PC-9 (cell line): ENCODE results near the gene LPAR2. TPM values are rescaled to one million over a fixed set of nuclear protein-coding genes. Genes with fewer than 3 reads are reported as not detected.

ENCODE experiments used
- BruUV-seq: library from RNA; stranded (reverse); fragments of 400-500 nt; replicated peaks from 2 replicates; lab custom pipeline; 2021; lab: Mats Ljungman, UMichigan
- CTCF ChIA-PET: fragments of 300-600 bp; sonication (Branson Sonifier 250); formaldehyde crosslinking; loops from one replicate; lab custom pipeline; 2022; ENCODE audit warnings: antibody characterized with exemption; lab: Charles Lee
- POLR2A ChIA-PET: fragments of 300-600 bp; sonication (Branson Sonifier 250); formaldehyde crosslinking; loops from one replicate; lab custom pipeline; 2022; ENCODE audit warnings: antibody characterized with exemption; ENCODE audit not compliant: unreplicated experiment; lab: Charles Lee
- DNase-seq, 2 experiments: peaks; one replicate each; pipeline versions ENCODE4 v3.0.0 to v3.0.0-alpha.2; 2015 to 2022; ENCODE audit warnings: mixed read lengths in 1 of 2
- H2AFZ ChIP-seq: fragments of 200-600 bp; sonication (generic); 2 replicates; pipeline ENCODE4 v1.8.1; 2017; ENCODE audit warnings: antibody characterized with exemption
- H3F3A ChIP-seq: fragments of 200-600 bp; sonication (generic); 2 replicates; pipeline ENCODE4 v1.8.1; 2017; ENCODE audit warnings: antibody characterized with exemption, mild to moderate bottlenecking, low read depth; ENCODE audit not compliant: insufficient read depth
- H3K27ac ChIP-seq: fragments of 200-600 bp; sonication (generic); 2 replicates; pipeline ENCODE4 v1.6.1; 2016; ENCODE audit warnings: mixed run types
- H3K27me3 ChIP-seq: fragments of 200-600 bp; sonication (generic); 2 replicates; pipeline ENCODE4 v1.6.1; 2016; ENCODE audit warnings: low read depth, mixed run types; ENCODE audit not compliant: insufficient read depth
- H3K36me3 ChIP-seq: fragments of 200-600 bp; sonication (generic); 2 replicates; pipeline ENCODE4 v1.6.1; 2016; ENCODE audit warnings: low read depth, mixed run types
- H3K4me1 ChIP-seq: fragments of 200-600 bp; sonication (generic); replicated peaks from 2 replicates; pipeline ENCODE4 v1.6.1; 2016; ENCODE audit warnings: mixed run types; ENCODE audit not compliant: insufficient read depth
- H3K4me2 ChIP-seq: fragments of 200-600 bp; sonication (generic); 2 replicates; pipeline ENCODE4 v1.6.1; 2017; ENCODE audit warnings: mixed run types
- H3K4me3 ChIP-seq: fragments of 200-600 bp; sonication (generic); 2 replicates; pipeline ENCODE4 v1.6.1; 2016; ENCODE audit warnings: mixed run types
- H3K79me2 ChIP-seq: fragments of 200-600 bp; sonication (generic); 2 replicates; pipeline ENCODE4 v1.6.1; 2017; ENCODE audit warnings: low read depth, mixed run types
- H3K9me2 ChIP-seq: fragments of 200-600 bp; sonication (generic); 2 replicates; pipeline ENCODE4 v1.8.1; 2017; ENCODE audit warnings: mild to moderate bottlenecking; ENCODE audit not compliant: insufficient read depth
- H3K9me3 ChIP-seq: fragments of 200-600 bp; sonication (generic); 2 replicates; pipeline ENCODE4 v1.8.1; 2016; ENCODE audit warnings: low read depth; ENCODE audit not compliant: insufficient read depth
- H4K20me1 ChIP-seq: fragments of 200-600 bp; sonication (generic); 2 replicates; pipeline ENCODE4 v1.8.1; 2017; ENCODE audit not compliant: insufficient read depth
- EZH2 ChIP-seq: fragments of 200-600 bp; sonication (generic); IDR thresholded peaks from 2 replicates; pipeline ENCODE4 v1.8.0; 2017; ENCODE audit warnings: antibody characterized with exemption, low read depth
- intact Hi-C: fragments of 100-400 bp; cut with micrococcal nuclease; formaldehyde crosslinking; loops from one replicate; pipeline ENCODE4 v1.10.0; 2022; ENCODE audit not compliant: unreplicated experiment
- total RNA-seq: library from RNA; stranded (reverse); gene quantifications from 2 replicates; pipeline ENCODE4 v1.2.3, GENCODE V29; 2021
- TF ChIP-seq, protein P1 (sequence below): fragments of 200-600 bp; sonication (generic); conservative IDR thresholded peaks from 2 replicates; pipeline ENCODE4 v1.6.1; 2017; ENCODE audit warnings: mixed run types, antibody characterized with exemption, mild to moderate bottlenecking, moderate library complexity

Gene LPAR2
- total RNA-seq, 1 experiment from 2014 or later, result 29.2 TPM

DNA sequence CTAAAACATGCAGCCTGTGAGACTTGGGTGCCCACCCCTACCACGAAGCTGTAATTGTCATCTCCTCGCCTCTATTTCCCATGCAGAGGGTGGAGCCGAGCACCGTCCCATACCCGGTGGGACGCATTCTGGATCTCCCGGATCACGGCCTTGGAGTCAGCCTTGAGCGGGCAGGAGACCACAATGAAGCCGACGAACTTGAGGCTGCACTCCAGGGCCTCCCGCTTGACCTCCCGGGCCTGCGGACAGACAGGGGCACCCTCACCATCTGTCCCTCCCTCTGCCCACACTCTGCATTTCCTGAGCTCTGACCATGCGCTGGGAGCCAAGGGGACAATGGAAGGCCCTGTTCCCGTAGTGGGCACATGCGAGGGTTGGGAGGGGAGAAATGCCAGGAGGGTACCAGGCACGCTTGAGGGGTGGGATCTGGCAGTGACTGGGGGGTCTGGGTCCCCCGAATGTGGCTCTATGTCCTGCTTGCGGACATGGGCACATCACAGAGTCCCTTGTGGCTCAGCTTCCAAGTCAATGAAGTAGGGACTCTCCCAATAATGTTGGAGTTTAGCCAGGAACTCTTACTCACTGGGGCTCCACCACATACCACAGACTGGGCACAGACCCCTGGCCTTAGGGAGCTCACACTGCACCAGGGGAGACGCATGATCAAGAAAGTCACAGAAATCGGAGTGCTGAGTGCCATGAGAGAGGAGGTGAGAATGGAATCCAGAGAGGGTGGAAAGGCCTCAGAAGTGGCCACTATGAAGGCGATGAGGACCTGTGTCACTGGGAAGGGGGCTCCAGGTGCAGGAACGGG is 24.7 kb upstream of the LPAR2 start:
- Histone ChIP-seq H3F3A (no peaks in the 10 kb centered on the region), H2AFZ (no peak overlapping the region), H3K4me3 (no peak overlapping the region), H3K79me2 (no peaks in the 10 kb centered on the region), H3K9me3 (no peaks in the 10 kb centered on the region), H3K27ac (no peak overlapping the region), H3K27me3 (no peaks in the 10 kb centered on the region), H3K9me2 (no peaks in the 10 kb centered on the region), H3K36me3 (peaks cover 24% of the 10 kb centered on the region; the same call in 1 of the 2 replicates), H4K20me1 (no peaks in the 10 kb centered on the region), H3K4me1 (no peaks in the 10 kb centered on the region), H3K4me2 (no peak overlapping the region)
- ChIA-PET POLR2A (no interaction called here), CTCF (no interaction called here)
- no peak for DNase-seq
- intact Hi-C loops, result no loop called here
- TF ChIP-seq EZH2, result no peak
- TF ChIP-seq, protein P1, sequence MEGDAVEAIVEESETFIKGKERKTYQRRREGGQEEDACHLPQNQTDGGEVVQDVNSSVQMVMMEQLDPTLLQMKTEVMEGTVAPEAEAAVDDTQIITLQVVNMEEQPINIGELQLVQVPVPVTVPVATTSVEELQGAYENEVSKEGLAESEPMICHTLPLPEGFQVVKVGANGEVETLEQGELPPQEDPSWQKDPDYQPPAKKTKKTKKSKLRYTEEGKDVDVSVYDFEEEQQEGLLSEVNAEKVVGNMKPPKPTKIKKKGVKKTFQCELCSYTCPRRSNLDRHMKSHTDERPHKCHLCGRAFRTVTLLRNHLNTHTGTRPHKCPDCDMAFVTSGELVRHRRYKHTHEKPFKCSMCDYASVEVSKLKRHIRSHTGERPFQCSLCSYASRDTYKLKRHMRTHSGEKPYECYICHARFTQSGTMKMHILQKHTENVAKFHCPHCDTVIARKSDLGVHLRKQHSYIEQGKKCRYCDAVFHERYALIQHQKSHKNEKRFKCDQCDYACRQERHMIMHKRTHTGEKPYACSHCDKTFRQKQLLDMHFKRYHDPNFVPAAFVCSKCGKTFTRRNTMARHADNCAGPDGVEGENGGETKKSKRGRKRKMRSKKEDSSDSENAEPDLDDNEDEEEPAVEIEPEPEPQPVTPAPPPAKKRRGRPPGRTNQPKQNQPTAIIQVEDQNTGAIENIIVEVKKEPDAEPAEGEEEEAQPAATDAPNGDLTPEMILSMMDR, result no peak
- BruUV-seq, result no TSS peak

DNA sequence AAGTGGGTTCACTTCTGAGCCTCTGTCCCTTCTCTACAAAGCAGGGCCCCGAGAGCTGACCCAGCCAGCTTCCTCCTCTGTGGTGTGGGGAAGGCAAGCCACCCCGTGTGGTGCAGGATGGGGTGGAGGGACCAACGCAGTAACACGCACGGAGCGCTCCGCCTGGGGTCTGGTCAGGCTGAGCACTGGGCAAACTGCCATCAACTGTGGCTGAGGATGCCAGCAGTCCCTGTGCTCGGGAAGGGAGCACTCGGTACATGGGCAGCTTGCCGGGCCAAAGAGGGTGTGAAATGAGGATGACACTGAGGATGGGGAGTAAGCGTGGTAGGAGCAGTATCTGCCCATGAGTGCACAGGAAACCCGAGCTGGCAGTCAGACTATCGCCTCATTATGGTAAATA is 23.1 kb upstream of the LPAR2 start:
- H3K4me1 ChIP-seq, result no peaks in the 10 kb centered on the region
- POLR2A ChIA-PET, result no interaction called here
- DNase-seq, result no peak
- no peak overlapping the region for H3K27ac ChIP-seq
- H3K36me3 ChIP-seq, result peaks cover 9% of the 10 kb centered on the region; the same call in 1 of the 2 replicates
- CTCF ChIA-PET, result no interaction called here
- no peaks in the 10 kb centered on the region for H3K9me2 ChIP-seq
- H3K4me2 ChIP-seq, result no peak overlapping the region
- H3K79me2 ChIP-seq, result no peaks in the 10 kb centered on the region
- BruUV-seq, result no TSS peak
- no peak for TF ChIP-seq EZH2
- TF ChIP-seq, protein P1, result no peak
- no peak overlapping the region for H3K4me3 ChIP-seq
- H3K9me3 ChIP-seq, result no peaks in the 10 kb centered on the region
- H3K27me3 ChIP-seq, result no peaks in the 10 kb centered on the region
- intact Hi-C loops, result no loop called here
- no peaks in the 10 kb centered on the region for H4K20me1 ChIP-seq
- no peak overlapping the region for H2AFZ ChIP-seq
- no peaks in the 10 kb centered on the region for H3F3A ChIP-seq

DNA sequence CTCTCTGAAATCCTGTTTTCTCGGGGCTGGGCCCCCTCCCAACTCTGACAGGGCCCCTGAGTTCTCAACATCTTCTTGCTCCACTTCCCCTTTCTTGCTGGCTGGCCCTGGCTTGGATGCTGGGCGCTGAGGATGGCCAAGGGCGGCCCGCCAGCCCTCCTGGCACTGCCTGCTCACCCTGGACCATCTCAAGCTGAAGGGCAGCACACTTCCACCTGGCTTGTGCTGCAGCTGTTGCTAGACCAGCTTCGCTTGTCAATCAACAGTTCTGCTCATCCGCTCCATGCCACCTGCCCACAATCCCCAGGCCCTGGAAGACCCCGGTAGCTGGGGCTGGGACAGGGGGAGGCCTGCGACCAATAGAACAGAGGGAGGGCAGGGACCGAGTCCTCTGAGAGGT is 22.3 kb upstream of the LPAR2 start:
- BruUV-seq, result no TSS peak
- no peaks in the 10 kb centered on the region for H3K4me1 ChIP-seq
- H3K9me2 ChIP-seq, result no peaks in the 10 kb centered on the region
- ChIA-PET CTCF (no interaction called here), POLR2A (no interaction called here)
- TF ChIP-seq EZH2, result no peak
- TF ChIP-seq, protein P1, result no peak
- no peaks in the 10 kb centered on the region for H3K9me3 ChIP-seq
- H3F3A ChIP-seq, result peaks cover under 1% of the 10 kb centered on the region; the same call in 1 of the 2 replicates
- no peak overlapping the region for H2AFZ ChIP-seq
- DNase-seq, result no peak
- no peaks in the 10 kb centered on the region for H3K79me2 ChIP-seq
- no peak overlapping the region for H3K4me2 ChIP-seq
- H3K27me3 ChIP-seq, result no peaks in the 10 kb centered on the region
- H3K27ac ChIP-seq, result no peak overlapping the region
- no peak overlapping the region for H3K4me3 ChIP-seq
- H4K20me1 ChIP-seq, result no peaks in the 10 kb centered on the region
- peaks cover 10% of the 10 kb centered on the region; the same call in 1 of the 2 replicates for H3K36me3 ChIP-seq
- intact Hi-C loops, result no loop called here
